Suprapubic skin (tissue), 4 donors: Measurements from ENCODE around the gene ELL.

Source experiments
- POLR2A ChIP-seq, 2 donors: fragments of 450-650 bp; IDR thresholded peaks; one replicate each; pipeline ENCODE4 v1.6.1; 2017; ENCODE audit warnings: antibody characterized with exemption in 2 of 2, mild to moderate bottlenecking in 2 of 2, moderate library complexity in 2 of 2
- POLR2AphosphoS5 ChIP-seq, 3 donors: sonication (generic); formaldehyde crosslinking; IDR thresholded peaks; one replicate each; pipeline ENCODE4 v1.6.1; 2017; ENCODE audit warnings: antibody characterized with exemption in 3 of 3
- TF ChIP-seq, protein P1 (sequence below), 2 donors: fragments of 200-600 bp in 1 of 2; fragments of 450-650 bp in 1 of 2; sonication (generic) in 1 of 2; IDR thresholded peaks; one replicate each; pipeline ENCODE4 v1.5.1; 2016 to 2019; ENCODE audit warnings: antibody characterized with exemption in 2 of 2, mild to moderate bottlenecking in 1 of 2, moderate library complexity in 1 of 2

- TF ChIP-seq, protein P1, sequence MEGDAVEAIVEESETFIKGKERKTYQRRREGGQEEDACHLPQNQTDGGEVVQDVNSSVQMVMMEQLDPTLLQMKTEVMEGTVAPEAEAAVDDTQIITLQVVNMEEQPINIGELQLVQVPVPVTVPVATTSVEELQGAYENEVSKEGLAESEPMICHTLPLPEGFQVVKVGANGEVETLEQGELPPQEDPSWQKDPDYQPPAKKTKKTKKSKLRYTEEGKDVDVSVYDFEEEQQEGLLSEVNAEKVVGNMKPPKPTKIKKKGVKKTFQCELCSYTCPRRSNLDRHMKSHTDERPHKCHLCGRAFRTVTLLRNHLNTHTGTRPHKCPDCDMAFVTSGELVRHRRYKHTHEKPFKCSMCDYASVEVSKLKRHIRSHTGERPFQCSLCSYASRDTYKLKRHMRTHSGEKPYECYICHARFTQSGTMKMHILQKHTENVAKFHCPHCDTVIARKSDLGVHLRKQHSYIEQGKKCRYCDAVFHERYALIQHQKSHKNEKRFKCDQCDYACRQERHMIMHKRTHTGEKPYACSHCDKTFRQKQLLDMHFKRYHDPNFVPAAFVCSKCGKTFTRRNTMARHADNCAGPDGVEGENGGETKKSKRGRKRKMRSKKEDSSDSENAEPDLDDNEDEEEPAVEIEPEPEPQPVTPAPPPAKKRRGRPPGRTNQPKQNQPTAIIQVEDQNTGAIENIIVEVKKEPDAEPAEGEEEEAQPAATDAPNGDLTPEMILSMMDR (IDR thresholded peaks at IDR 0.05) = no peak
- TF ChIP-seq POLR2A (IDR thresholded peaks at IDR 0.05) (no peak), POLR2AphosphoS5 (IDR thresholded peaks at IDR 0.05) (no peak)
Observed at GRCh38 chr19:18396471-18397241, 125.2 kb downstream of the ELL start.
